Neural crest cell (in vitro differentiated cells): ENCODE measurements around the gene PDHB. TPM values are rescaled to one million over a fixed set of nuclear protein-coding genes. Genes with fewer than 3 reads are reported as not detected.

Source experiments
- DNase-seq: peaks from one replicate; pipeline ENCODE4 v3.0.0; 2021; ENCODE audit warnings: low read depth, mixed read lengths, low spot score
- H3K27ac Mint-ChIP-seq: one replicate; pipeline ENCODE4 v1.8.0; 2021; ENCODE audit warnings: mild to moderate bottlenecking, mixed read lengths; ENCODE audit not compliant: unreplicated experiment
- H3K27me3 Mint-ChIP-seq: 2 replicates; pipeline ENCODE4 v1.8.0; 2021; ENCODE audit warnings: low read depth, mild to moderate bottlenecking, mixed read lengths
- H3K36me3 Mint-ChIP-seq: 2 replicates; pipeline ENCODE4 v1.8.0; 2021; ENCODE audit warnings: low read depth, mild to moderate bottlenecking, mixed read lengths
- H3K4me1 Mint-ChIP-seq: 2 replicates; pipeline ENCODE4 v1.8.0; 2021; ENCODE audit warnings: mixed read lengths
- H3K4me3 Mint-ChIP-seq: one replicate; pipeline ENCODE4 v1.8.0; 2021; ENCODE audit warnings: mild to moderate bottlenecking, mixed read lengths
- H3K9me3 Mint-ChIP-seq: 2 replicates; pipeline ENCODE4 v1.8.0; 2021; ENCODE audit warnings: mixed read lengths
- total RNA-seq: library from RNA; stranded (reverse); gene quantifications from 2 replicates; pipeline ENCODE4 v1.2.1, GENCODE V29; 2021
- TF ChIP-seq, protein P1 (sequence below): fragments of 200-600 bp; sonication (generic); conservative IDR thresholded peaks from 2 replicates; pipeline ENCODE4 v1.5.0; 2021; ENCODE audit warnings: antibody characterized with exemption, mild to moderate bottlenecking

Gene PDHB
- total RNA-seq, 1 donor from 2014 or later, result 71.4 TPM

DNA sequence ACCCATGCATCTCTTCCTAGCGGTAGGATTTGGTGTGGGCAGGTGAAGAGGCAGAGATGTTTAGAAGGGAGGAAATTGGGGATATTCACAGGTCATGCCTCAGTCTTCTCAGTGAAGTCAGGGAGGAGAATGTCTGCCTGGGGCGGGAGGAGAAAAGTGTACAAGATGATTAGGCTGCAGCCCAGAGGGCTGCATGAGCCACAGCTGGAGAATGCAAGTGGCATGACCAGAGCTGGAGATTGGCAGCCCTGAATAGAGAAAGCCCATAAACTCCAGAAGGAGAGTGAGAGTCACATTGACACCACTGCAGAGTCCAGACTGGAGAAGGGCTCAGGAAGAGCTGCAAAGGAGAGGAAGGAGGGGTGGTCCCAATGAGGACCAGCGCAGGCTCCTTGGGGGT lies 22.6 kb downstream of the PDHB start:
- no peak for DNase-seq
- no peak overlapping the region for H3K4me3 Mint-ChIP-seq
- H3K27me3 Mint-ChIP-seq, result no peaks in the 10 kb centered on the region
- peak overlapping the region; percentile 45 for H3K27ac Mint-ChIP-seq
- H3K36me3 Mint-ChIP-seq, result no peaks in the 10 kb centered on the region
- peaks cover 5% of the 10 kb centered on the region for H3K4me1 Mint-ChIP-seq
- no peaks in the 10 kb centered on the region for H3K9me3 Mint-ChIP-seq
- TF ChIP-seq, protein P1, sequence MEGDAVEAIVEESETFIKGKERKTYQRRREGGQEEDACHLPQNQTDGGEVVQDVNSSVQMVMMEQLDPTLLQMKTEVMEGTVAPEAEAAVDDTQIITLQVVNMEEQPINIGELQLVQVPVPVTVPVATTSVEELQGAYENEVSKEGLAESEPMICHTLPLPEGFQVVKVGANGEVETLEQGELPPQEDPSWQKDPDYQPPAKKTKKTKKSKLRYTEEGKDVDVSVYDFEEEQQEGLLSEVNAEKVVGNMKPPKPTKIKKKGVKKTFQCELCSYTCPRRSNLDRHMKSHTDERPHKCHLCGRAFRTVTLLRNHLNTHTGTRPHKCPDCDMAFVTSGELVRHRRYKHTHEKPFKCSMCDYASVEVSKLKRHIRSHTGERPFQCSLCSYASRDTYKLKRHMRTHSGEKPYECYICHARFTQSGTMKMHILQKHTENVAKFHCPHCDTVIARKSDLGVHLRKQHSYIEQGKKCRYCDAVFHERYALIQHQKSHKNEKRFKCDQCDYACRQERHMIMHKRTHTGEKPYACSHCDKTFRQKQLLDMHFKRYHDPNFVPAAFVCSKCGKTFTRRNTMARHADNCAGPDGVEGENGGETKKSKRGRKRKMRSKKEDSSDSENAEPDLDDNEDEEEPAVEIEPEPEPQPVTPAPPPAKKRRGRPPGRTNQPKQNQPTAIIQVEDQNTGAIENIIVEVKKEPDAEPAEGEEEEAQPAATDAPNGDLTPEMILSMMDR, result no peak

DNA sequence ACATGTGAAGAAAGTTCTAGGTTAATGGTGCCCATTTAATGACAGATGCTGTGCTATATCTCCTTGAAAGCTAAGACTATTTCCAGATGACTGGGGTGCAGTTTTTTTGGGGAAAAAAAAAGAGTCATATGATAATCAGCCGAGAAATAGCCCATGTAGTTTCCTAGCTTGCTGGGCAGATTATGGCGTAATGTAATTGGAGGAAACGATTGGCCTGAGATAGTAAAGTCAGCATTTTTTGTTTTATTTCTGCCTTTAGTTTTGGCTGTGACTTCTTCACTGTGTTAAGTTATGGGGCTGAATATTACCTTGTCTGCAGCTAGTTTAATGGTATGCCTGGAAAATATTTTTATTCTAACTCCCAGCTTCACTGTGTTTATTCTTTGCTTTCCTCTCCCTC lies 24.0 kb downstream of the PDHB start:
- Mint-ChIP-seq H3K27ac (no peak overlapping the region), H3K27me3 (no peaks in the 10 kb centered on the region)

DNA sequence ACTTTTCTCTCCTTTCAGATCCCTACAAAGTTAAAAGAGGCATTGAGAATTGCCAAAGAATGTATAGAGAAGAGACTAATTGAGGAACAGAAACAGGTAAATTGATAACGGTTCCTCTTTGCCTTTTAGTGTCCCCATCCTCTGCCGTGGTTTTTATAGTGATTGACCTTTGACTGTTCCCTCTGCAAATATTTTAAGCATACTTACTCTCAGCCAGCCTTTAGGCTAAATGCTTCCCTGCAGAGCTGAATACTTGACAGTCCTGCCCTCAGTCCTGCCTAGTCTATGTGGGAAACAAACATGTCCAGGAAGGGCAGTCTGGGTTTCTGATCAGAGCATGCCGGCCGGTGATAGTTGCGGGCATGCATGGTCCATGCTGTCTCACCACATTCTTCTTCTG lies 24.7 kb downstream of the PDHB start:
- Mint-ChIP-seq H3K4me1 (peaks cover 4% of the 10 kb centered on the region), H3K27ac (no peak overlapping the region), H3K9me3 (no peaks in the 10 kb centered on the region), H3K27me3 (no peaks in the 10 kb centered on the region), H3K4me3 (no peak overlapping the region), H3K36me3 (no peaks in the 10 kb centered on the region)
- no peak for DNase-seq
- TF ChIP-seq, protein P1, result no peak

More for the DNA sequence above, 24.0 kb downstream of the PDHB start:
- TF ChIP-seq, protein P1, result no peak
- Mint-ChIP-seq H3K4me1 (peaks cover 5% of the 10 kb centered on the region), H3K9me3 (no peaks in the 10 kb centered on the region), H3K36me3 (no peaks in the 10 kb centered on the region), H3K4me3 (no peak overlapping the region)
- DNase-seq, result no peak

DNA sequence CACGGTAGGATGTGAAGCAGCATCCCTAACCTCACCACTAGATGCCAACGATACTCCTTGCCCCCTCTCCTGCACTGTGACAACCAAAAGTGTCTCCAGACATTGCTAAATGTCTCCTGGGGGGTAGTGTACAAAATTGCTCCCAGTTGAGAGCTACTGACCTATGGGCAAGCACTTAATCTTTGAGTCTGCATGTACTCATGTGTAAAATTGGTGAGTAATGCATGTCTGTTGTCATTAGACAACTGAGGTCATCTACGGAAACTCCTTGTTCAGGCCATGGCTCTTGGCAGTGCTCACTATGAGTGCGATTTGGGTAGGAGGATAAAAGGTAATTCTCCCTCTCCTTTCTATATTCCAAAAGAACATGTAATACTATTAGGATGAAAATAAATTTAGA lies 29.2 kb downstream of the PDHB start:
- no peak overlapping the region for H3K27ac Mint-ChIP-seq
- H3K4me3 Mint-ChIP-seq, result no peak overlapping the region

DNA sequence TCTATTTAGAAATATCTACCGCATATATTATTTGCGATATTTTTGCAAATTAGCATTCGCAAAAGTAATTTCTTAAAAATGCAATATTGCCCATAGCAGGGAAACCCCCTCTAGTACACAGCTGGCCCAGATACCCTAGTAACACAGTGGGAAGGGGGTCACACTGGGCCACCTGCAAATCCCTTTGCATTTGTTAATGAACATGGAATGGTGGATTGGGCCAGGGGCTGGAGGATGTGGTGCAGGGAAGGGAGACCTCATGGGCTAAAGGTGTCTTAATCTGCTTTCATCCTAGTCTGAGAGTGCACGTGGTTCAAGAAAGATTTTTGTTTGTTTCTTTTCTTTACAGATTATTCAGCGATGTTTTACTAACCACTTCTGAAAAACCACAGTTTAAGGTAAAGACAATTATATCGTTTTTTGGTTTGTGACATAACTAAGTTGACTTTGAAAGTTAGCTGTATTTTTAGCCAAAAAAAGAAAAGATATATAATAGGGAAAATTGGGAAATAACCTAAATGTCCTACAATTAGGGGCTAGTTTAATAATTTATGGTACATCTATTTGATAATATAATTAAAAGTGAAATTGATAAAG lies 30.0 kb downstream of the PDHB start:
- no peaks in the 10 kb centered on the region for H3K9me3 Mint-ChIP-seq
- no peak for DNase-seq
- no peaks in the 10 kb centered on the region for H3K36me3 Mint-ChIP-seq
- peaks cover 4% of the 10 kb centered on the region for H3K4me1 Mint-ChIP-seq
- no peak overlapping the region for H3K4me3 Mint-ChIP-seq
- no peak overlapping the region for H3K27ac Mint-ChIP-seq
- TF ChIP-seq, protein P1, result no peak
- H3K27me3 Mint-ChIP-seq, result no peaks in the 10 kb centered on the region

More for the DNA sequence above, 29.2 kb downstream of the PDHB start:
- Mint-ChIP-seq H3K9me3 (no peaks in the 10 kb centered on the region), H3K36me3 (no peaks in the 10 kb centered on the region), H3K4me1 (peaks cover 4% of the 10 kb centered on the region), H3K27me3 (no peaks in the 10 kb centered on the region)
- DNase-seq, result no peak
- TF ChIP-seq, protein P1, result no peak
